Esophagus muscularis mucosa (tissue), 4 donors: ENCODE data around the gene TEAD1. TPM values are rescaled to one million over a fixed set of nuclear protein-coding genes. Genes with fewer than 3 reads are reported as not detected.
A peak's percentile ranks its signal among the peaks of the same experiment; 100 is the strongest.

Experiments used
- DNase-seq: peaks from one replicate; pipeline ENCODE4 v3.0.0-alpha.2; 2017; ENCODE audit errors: extremely low spot score
- H3K27ac ChIP-seq, 4 donors: fragments of 200-600 bp; sonication (generic); replicated peaks in 1 of 4; 1 replicate in 3 of 4; 2 replicates in 1 of 4; pipeline ENCODE4 v1.5.1; 2016 to 2019; ENCODE audit warnings: mild to moderate bottlenecking in 1 of 4
- H3K27me3 ChIP-seq, 4 donors: fragments of 200-600 bp; sonication (generic); one replicate each; pipeline versions ENCODE4 v1.5.1 to v1.6.0; 2016 to 2019
- H3K36me3 ChIP-seq, 4 donors: fragments of 200-600 bp; sonication (generic); one replicate each; pipeline ENCODE4 v1.5.1; 2016 to 2019
- H3K4me1 ChIP-seq, 4 donors: fragments of 200-600 bp; sonication (generic); one replicate each; pipeline ENCODE4 v1.5.1; 2016 to 2019
- H3K4me3 ChIP-seq, 4 donors: fragments of 200-600 bp; sonication (generic); 1 replicate in 2 of 4; 2 replicates in 2 of 4; pipeline ENCODE4 v1.5.1; 2016 to 2019; ENCODE audit warnings: mild to moderate bottlenecking in 4 of 4, moderate library complexity in 1 of 4
- H3K9me3 ChIP-seq, 4 donors: fragments of 200-600 bp; sonication (generic); 1 replicate in 3 of 4; 2 replicates in 1 of 4; pipeline ENCODE4 v1.5.1; 2016 to 2019
- CTCF ChIP-seq, 3 experiments: fragments of 200-600 bp in 2 of 3; fragments of 450-650 bp in 1 of 3; sonication (generic) in 2 of 3; IDR thresholded peaks; one replicate each; pipeline ENCODE4 v1.5.1; 2017 to 2019; ENCODE audit warnings: antibody characterized with exemption in 3 of 3, mild to moderate bottlenecking in 2 of 3, moderate library complexity in 1 of 3
- EP300 ChIP-seq: sonication (generic); formaldehyde crosslinking; IDR thresholded peaks from one replicate; pipeline ENCODE4 v1.6.1; 2017; ENCODE audit warnings: antibody characterized with exemption
- POLR2A ChIP-seq: fragments of 450-650 bp; IDR thresholded peaks from one replicate; pipeline ENCODE4 v1.6.1; 2017; ENCODE audit warnings: antibody characterized with exemption, moderate library complexity, mild to moderate bottlenecking, low read depth
- POLR2AphosphoS5 ChIP-seq, 2 donors: sonication (generic); formaldehyde crosslinking; IDR thresholded peaks; one replicate each; pipeline ENCODE4 v1.6.1; 2017; ENCODE audit warnings: antibody characterized with exemption in 2 of 2
- WGBS: methylation state at CpG from one replicate; pipeline ENCODE4 v1.1.5; 2018; 5-methylcytosine and 5-hydroxymethylcytosine counted together
- intact Hi-C: fragments of 100-400 bp; cut with DNase I; formaldehyde crosslinking; loops from one replicate; pipeline ENCODE4 v1.15.1; 2023
- total RNA-seq, 4 donors: library from RNA; depleted of rRNA; stranded (reverse); fragments of >200 nt; gene quantifications; one replicate each; pipeline versions ENCODE4 v1.1.0 to v1.2.1, GENCODE V29; 2016

The TEAD1 gene
- total RNA-seq = 100 to 1,000 TPM; 147 to 307 (median 232) TPM

DNA sequence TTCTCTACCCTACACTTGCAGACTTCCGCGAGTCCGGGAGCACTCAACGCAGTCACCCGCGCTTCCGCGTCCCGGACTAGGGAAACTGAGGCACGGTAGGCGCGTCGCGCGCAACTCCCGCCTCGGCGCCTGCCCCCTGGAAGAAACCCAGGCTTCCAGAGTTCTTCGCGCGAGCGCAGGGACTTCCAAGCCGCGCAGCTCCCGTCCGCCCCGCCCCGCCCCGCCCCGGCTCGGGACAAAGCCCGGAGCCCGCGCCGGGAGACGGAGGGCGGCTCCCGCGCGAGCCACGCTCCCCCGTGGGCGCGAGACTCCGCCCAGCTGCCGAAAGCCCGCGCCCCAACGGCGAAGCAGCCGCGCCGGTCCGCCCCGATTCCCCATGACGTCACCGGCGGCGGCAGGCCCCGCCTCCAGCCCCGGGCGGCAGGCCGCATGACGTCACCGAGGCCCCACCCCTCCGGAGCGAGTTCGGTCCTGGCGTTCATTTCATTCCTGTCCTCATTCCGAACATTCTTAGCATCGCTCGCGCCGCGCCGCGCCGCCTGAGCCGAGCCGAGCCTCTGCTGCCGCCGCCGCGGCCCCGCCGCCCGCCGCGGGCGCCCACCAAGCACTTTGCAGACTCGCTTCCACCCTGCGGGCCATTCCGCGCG is at the start of gene TEAD1:
TSS of gene TEAD1 (plus strand) at position 498 of the 647 bp plus-strand sequence.
- H3K36me3 ChIP-seq = no peaks in the 10 kb centered on the region
- H3K4me3 ChIP-seq = peak within 1 kb of the TSS; percentile 87 to 92 (median 90)
- H3K4me1 ChIP-seq = peaks cover 21 to 46% (median 36%) of the 10 kb centered on the region in 4 donors
- intact Hi-C loops = loop anchor here (5.0 to 10.0 kb wide), 4 partner anchors 119 to 339 kb away; partner anchors contain the start of gene PARVA
- TF ChIP-seq CTCF (IDR thresholded peaks at IDR 0.05) (no peak), POLR2A (peak; percentile 70), EP300 (peak; percentile 52), POLR2AphosphoS5 (IDR thresholded peaks at IDR 0.05) (peak; percentile 83 to 90)
- H3K9me3 ChIP-seq = no peaks in the 10 kb centered on the region
- peak; percentile 98 for DNase-seq
- H3K27ac ChIP-seq = peak within 1 kb of the TSS; percentile 98 to 100 (median 99)
- no peaks in the 10 kb centered on the region for H3K27me3 ChIP-seq
- no CpG with 5 or more reads among the region's 95 CpGs for WGBS

- H3K36me3 ChIP-seq = no peaks in the 10 kb centered on the region
- no peak for DNase-seq
- whole genome bisulfite sequencing = 95% methylated on average over 4 of the region's 4 CpGs
- no peaks in the 10 kb centered on the region for H3K4me1 ChIP-seq
- no peaks in the 10 kb centered on the region for H3K27me3 ChIP-seq
- H3K9me3 ChIP-seq = peaks cover 0 to 12% (median 8%) of the 10 kb centered on the region in 4 donors
- no peak overlapping the region for H3K27ac ChIP-seq
- no peak for TF ChIP-seq EP300
- intact Hi-C loops = no loop called here
- no peak overlapping the region for H3K4me3 ChIP-seq
Observed at GRCh38 chr11:12624595-12624994, 49.6 kb upstream of the TEAD1 start.

- Histone ChIP-seq H3K9me3 (peaks cover 0 to 12% (median 8%) of the 10 kb centered on the region in 4 donors), H3K36me3 (no peaks in the 10 kb centered on the region), H3K4me1 (no peaks in the 10 kb centered on the region), H3K27me3 (no peaks in the 10 kb centered on the region), H3K27ac (no peak overlapping the region), H3K4me3 (no peak overlapping the region)
- WGBS = 48% methylated on average over 4 of the region's 4 CpGs
- no peak for DNase-seq
- intact Hi-C loops = no loop called here
- TF ChIP-seq POLR2A (no peak), POLR2AphosphoS5 (IDR thresholded peaks at IDR 0.05) (no peak), EP300 (no peak), CTCF (IDR thresholded peaks at IDR 0.05) (no peak)
Observed at GRCh38 chr11:12625438-12626071, 48.7 kb upstream of the TEAD1 start.

DNA sequence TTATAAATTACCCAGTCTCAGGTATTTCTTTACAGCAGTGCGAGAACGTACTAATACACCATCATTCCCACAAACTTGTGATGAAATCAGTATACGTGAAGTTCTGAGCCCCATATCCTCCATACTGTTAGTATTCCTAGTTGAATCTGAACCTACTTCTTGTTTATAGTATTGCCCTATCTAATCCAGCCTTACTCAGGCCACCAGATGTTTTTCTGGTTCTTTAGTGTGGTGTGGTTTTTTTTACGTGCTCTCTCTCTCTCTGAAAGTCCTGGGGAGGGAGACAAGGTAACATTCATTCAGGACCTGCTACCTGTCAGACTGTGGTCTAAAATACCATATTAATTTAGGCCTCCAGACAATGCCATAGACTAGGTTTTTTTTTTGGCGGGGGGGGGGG is 47.6 kb upstream of the TEAD1 start:
- no peak for DNase-seq
- no peaks in the 10 kb centered on the region for H3K36me3 ChIP-seq
- intact Hi-C loops = no loop called here

More for the DNA sequence above, 47.6 kb upstream of the TEAD1 start:
- 94% methylated on average over 5 of the region's 5 CpGs for WGBS
- Histone ChIP-seq H3K27me3 (no peaks in the 10 kb centered on the region), H3K27ac (no peak overlapping the region), H3K4me1 (no peaks in the 10 kb centered on the region), H3K4me3 (no peak overlapping the region), H3K9me3 (peaks cover 0 to 12% (median 8%) of the 10 kb centered on the region in 4 donors)
- TF ChIP-seq POLR2A = no peak
- no peak for TF ChIP-seq CTCF (IDR thresholded peaks at IDR 0.05)
- TF ChIP-seq POLR2AphosphoS5 (IDR thresholded peaks at IDR 0.05) = no peak
- TF ChIP-seq EP300 = no peak
